ENCODE data around the gene FAM174B.
A peak's percentile ranks its signal among the peaks of the same experiment; 100 is the strongest.

FAM174B gene

DNA sequence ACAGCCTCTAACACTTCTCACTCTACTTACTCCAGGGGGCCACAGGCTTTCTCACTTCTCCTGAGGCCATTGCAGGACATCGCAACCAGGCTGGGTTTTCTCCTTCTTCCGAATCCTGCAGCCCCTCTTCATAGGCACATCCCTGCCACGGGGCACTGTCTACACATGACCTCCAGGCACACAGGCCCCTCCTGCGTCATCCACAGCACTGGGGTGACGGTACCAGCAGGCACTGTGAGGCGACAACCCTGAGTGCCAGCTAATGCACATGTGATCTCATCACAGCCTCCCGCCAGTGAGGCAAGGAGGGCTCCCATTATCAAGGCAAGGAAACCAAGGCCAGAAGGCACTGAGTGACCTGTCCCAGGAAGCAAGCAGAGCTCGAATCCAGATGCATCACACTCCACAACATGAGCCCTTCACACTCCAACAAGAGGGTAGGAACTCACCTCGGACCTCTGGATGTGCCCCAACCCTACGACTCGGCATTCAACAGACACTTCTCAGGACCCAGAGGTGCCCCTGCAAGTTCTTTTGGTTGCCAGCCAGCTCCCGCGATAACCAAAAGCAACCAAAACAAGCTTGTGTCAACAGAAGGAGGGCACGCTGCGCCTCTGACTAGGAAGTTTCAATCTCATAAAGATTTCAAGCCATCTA is 16.7 kb downstream of the FAM174B start:
- no peak for DNase-seq (ENCODE audit: low read depth in 3 of 3)

GRCh38 chr15:92638291-92638708 is 17.3 kb downstream of the FAM174B start:
- DNase-seq (ENCODE audit: low read depth in 3 of 3) = no peak

DNA sequence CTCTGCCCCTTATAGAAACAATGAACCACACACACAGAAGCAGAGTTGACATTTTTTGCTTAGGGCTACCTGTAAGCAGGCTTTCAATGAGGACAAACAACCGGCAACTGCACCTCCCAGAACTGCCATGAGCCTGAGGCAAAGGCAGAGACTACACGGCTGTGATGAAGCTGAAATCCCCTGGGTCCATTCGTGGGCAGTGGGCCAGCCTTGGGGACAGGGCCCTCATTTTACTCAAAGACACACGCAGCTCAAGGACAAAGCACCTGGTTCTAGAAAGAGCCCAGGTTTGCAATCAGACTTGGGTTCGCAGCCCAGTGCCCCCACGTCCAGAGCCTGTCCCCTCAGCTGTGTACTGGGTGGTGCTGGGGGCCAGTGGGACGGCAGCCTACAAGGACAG is 17.9 kb downstream of the FAM174B start:
- DNase-seq (ENCODE audit: low read depth in 3 of 3) = no peak

- no peak for DNase-seq (ENCODE audit: low read depth in 3 of 3)
These were observed 18.6 kb downstream of the FAM174B start for GRCh38 chr15:92636908-92637481.

DNA sequence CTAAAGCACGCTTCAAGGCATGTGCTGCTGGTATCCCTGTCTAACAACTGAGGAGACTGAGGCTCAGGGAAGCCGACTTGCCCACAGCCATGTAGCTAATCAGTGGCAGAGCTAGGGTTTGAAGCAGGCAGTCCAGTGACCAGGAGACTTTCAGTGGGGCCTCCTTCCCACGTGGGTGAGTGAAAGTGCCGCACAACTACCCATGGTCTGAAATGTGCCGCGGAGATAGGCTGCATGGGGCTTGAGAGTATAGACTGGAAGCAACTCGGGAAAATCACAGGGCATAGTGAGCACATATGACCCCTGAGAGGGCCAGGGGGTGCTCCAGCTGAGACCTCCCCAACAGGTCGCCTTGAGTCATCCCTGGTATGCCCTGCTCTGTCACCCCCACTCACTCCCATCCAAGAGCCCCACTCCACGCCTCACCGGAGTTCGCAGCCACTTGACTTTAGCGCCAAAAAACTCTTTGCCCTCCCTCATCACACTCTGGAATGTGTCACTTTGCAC is 19.1 kb downstream of the FAM174B start:
- no peak for DNase-seq (ENCODE audit: low read depth in 3 of 3)

DNA sequence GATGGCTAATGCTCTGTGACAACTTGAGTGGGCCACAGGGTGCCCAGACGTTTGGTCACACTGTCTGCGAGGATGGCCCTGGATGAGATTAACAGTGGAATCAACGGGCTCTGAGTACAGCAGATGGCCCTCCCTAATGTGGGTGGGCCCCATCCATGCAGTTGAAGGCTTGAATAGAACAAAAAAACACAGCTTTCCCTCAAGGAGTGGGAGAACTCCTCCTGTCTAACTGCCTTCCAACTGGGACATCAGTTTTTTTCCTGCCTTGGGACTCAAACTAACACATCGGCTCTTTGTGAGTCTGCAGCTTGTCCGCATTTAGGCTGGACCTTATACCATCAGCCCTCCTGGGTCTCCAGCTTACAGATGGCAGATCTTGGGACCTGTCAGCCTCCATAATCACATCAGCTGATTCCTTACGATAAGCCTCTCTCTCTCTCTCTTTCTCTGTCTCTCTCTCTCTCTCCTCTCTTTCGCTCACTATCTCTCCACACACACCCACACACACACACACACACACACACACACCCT is 20.8 kb downstream of the FAM174B start:
- DNase-seq (ENCODE audit: low read depth in 3 of 3) = no peak

DNA sequence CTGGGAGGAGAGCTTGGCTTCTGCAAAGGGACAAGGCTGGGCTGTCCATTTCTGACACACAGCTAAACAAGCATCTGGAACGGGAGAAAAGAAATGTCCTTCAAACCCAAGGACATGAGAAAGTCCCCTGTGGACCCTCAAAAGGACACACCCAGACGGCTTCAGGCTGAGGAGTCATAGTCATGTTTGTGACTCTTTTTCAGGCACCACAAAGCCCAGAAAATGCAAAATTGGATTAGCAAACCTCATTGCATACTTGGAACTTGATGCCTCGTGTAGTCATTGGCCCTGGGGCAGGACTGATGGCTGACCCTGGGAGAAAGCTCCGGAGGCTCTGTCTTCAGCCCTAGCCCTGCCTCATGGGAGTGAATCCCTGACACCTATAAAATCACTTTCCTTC is 21.5 kb downstream of the FAM174B start:
- no peak for DNase-seq (ENCODE audit: low read depth in 3 of 3)

GRCh38 chr15:92633418-92633817 is 22.2 kb downstream of the FAM174B start:
- no peak for DNase-seq (ENCODE audit: low read depth in 3 of 3)

DNA sequence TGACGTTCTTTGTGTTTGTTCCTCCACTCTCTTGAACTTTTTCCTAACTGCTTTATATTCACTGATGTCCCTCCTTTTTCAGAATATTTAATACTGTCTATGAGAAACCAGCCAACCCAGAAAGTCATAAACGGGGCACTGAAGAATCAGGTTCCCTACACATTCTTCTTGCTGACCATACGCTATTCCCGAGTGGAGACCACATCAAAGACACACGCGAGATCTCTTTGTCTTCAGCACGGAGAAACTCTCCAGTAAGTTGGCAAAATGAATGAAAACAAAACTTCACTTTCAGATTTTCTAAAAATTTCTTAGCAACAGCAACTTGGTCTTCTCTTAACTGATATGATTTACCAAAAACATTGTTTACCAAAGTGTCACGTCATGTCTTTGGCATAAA is 22.6 kb downstream of the FAM174B start:
- DNase-seq (ENCODE audit: low read depth in 3 of 3) = no peak

DNA sequence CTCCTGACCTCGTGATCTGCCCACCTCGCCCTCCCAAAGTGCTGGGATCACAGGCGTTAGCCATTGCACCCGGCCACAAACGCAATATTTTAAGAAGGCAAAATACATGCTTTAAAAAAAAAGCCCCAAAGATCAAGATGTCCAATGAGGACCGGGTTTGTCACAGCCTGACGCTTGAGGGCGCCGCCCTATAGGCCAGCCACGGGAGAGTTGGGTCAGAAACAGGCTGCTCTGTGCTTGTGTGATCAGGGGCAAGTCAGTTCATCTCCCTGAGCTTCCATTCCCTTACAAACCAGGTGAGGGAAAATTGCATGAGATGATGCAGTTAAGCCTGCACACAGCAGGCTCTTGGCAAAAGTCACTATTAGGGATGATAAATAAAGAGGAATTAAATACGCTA is 23.9 kb downstream of the FAM174B start:
- DNase-seq (ENCODE audit: low read depth in 3 of 3) = no peak

- DNase-seq (ENCODE audit: low read depth in 3 of 3) = no peak
These were observed 25.5 kb downstream of the FAM174B start for GRCh38 chr15:92629975-92630626.

GRCh38 chr15:92629276-92629974 is 26.1 kb downstream of the FAM174B start:
- peak in 1 of 3 donors; percentile 36 for DNase-seq (ENCODE audit: low read depth in 3 of 3)

- DNase-seq (ENCODE audit: low read depth in 3 of 3) = no peak
These were observed 28.6 kb downstream of the FAM174B start for GRCh38 chr15:92627014-92627413.

DNA sequence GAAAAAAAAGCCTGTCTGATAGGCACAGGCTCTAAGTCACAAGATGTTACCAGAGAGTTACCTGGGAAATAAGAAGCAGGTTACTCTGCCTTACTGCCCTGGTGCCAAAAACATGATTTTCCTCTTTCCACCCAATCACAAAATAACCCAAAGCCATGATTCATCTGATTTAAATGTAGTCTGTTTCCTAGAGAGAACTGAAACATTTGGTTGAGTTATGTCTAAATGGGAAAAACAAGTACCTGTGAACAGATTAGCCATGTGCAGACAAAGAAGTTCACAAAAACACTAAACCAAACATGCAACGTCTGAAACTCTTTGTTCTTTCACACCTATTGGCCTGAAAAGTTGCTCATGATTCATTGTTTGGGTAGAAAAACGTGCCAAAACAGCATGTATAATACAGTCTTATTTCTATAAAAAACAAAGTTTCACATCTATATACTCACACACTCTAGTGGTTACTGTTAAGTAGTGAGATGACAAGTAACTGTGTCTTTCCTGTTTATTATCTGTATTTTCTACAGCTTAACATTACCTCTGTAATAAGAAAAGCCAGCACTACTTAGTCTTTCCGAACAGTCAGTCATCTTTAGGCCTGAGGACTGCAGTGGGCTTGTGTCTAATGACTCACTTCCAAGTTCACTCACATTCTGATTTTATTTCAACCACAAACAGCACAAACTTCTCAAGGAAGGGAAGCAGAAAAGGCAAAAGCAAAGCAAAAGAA is 30.2 kb downstream of the FAM174B start:
- DNase-seq (ENCODE audit: low read depth in 3 of 3) = peak in 1 of 3 donors; percentile 28

DNA sequence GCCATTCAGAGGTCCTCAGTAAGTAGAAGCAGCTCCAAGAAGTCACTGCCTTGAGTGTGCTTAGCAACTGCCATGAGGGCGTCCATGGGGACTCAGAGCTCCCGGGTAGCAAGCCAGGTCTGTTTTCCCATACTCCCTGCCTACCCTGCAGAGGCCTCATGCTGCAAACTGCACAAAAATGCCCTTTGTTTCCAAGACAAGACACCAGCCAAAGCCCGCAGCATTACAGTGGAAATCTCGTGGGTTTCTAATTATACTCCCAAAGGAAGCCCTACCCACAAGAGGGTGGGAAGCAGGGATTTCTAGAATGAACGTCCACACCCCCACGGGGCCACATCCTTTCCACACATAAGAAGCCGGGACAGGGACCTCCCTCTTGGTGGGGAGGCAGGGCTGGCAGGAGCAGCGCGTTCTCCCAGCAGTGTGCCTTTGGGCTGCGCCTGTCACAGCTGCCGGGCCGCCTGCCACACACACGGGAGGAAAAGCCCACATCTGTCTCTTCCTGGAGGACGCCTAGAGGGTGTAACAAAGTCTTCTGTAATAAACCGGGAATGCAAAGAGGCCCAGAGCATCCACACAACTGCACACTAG is 31.1 kb downstream of the FAM174B start:
- DNase-seq (ENCODE audit: low read depth in 3 of 3) = no peak

DNA sequence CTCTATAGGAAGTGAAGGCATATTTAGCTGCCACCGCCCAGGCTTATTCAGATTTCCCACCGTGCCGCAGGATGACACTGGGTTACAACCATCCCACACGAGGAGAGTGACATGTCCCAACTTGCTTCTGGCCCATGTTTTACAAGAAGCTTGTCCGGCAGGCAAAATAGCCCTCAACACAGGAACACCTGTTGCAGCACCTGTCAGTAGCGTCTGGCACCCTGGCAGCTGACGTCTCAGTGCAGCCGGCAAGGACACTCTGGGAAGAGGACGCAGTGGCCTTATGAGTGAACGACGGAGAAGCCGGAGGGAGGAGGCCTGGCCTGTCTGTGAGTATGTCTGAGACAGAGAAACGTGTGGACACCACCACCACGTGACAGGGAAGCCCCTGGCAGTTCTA is 32.1 kb downstream of the FAM174B start:
- no peak for DNase-seq (ENCODE audit: low read depth in 3 of 3)

- DNase-seq (ENCODE audit: low read depth in 3 of 3) = no peak
These were observed 33.5 kb downstream of the FAM174B start for GRCh38 chr15:92621972-92622533.

GRCh38 chr15:92620991-92621390 is 34.6 kb downstream of the FAM174B start:
- no peak for DNase-seq (ENCODE audit: low read depth in 3 of 3)

DNA sequence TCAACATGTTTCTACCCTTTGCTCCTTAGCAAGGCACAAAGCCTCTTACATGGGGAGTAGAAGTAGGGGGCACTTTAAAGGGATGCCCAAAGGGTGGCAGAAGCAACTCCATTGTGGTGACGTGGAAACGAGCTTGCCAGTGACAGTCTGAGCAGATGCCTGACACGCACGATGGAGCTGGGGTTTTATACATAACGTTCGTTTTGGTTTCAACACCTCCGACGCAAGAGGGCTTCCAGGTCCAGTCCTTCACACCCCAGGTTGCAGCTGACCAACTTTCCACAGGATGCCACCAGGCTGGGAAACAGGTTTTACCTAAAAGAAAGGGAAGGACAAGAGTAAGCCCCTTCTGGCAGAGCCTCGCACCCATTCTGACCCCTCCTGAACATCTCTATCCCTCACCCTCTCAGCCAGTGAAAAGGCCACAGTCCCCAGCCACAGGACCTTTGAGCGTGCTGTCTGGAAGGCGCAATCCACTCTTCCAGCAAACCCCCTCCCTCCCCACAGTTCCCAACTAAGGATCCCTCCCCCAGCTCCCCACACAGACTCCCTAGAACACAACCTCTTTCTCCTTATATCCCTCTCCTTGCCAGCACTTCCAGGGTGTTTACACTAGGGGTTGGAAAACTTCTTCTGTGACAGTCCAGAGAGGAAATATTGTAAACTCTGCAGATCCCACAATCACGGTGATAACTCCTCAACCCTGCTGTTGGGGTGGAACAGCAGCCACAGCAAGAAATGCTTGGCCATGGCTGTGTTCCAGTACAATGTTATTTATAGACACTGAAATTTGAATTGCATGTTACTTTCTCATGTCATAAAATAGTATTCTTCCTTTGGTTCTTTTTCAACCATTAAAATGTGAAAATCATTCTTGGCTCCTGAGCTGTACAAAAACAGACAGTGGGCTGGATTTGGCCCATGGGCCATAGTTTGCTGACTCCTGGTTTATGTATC is 36.2 kb downstream of the FAM174B start:
- no peak for DNase-seq (ENCODE audit: low read depth in 3 of 3)
